ENCODE results near the gene CEP128.

The CEP128 gene

GRCh38 chr14:80491650-80492049 is 449.9 kb downstream of the CEP128 start:
- no peak overlapping the region for H3K4me3 ChIP-seq (ENCODE audit: low read depth, low read length)
- DNase-seq (ENCODE audit: low read depth) = no peak
- no peak for TF ChIP-seq CTCF (IDR thresholded peaks at IDR 0.05; ENCODE audit: control insufficient read depth, extremely low read depth, insufficient read depth)

- H3K4me3 ChIP-seq (ENCODE audit: low read depth, low read length) = no peak overlapping the region
- TF ChIP-seq CTCF (IDR thresholded peaks at IDR 0.05; ENCODE audit: control insufficient read depth, extremely low read depth, insufficient read depth) = no peak
- DNase-seq (ENCODE audit: low read depth) = no peak
Measured at GRCh38 chr14:80491131-80491530, 450.4 kb downstream of the CEP128 start.

DNA sequence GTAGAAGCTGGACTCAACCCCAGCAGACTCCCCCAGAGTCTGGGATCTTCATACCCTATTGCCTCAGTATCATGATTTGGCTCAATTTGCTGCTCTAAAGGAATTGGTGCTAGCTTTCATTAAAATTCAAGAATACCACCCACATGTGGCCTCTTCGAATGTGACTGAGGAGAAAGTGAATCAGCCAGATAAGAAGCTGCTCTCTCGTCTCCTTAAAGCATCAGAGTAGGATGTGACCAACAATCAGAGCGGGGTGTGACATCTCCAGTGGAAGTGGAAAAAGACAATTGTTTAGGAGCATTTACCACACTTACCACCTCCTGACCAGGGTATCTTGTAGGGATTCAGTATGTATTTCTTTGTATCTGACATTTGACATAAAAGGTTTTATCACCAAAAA is 452.0 kb downstream of the CEP128 start:
- no peak for DNase-seq (ENCODE audit: low read depth)
- no peak for TF ChIP-seq CTCF (IDR thresholded peaks at IDR 0.05; ENCODE audit: control insufficient read depth, extremely low read depth, insufficient read depth)
- H3K4me3 ChIP-seq (ENCODE audit: low read depth, low read length) = no peak overlapping the region

- TF ChIP-seq CTCF (IDR thresholded peaks at IDR 0.05; ENCODE audit: control insufficient read depth, extremely low read depth, insufficient read depth) = no peak
- no peak overlapping the region for H3K4me3 ChIP-seq (ENCODE audit: low read depth, low read length)
- no peak for DNase-seq (ENCODE audit: low read depth)
Measured at GRCh38 chr14:80485764-80486163, 455.8 kb downstream of the CEP128 start.

GRCh38 chr14:80483331-80483730 is 458.2 kb downstream of the CEP128 start:
- H3K4me3 ChIP-seq (ENCODE audit: low read depth, low read length) = no peak overlapping the region
- no peak for DNase-seq (ENCODE audit: low read depth)
- TF ChIP-seq CTCF (IDR thresholded peaks at IDR 0.05; ENCODE audit: control insufficient read depth, extremely low read depth, insufficient read depth) = no peak

DNA sequence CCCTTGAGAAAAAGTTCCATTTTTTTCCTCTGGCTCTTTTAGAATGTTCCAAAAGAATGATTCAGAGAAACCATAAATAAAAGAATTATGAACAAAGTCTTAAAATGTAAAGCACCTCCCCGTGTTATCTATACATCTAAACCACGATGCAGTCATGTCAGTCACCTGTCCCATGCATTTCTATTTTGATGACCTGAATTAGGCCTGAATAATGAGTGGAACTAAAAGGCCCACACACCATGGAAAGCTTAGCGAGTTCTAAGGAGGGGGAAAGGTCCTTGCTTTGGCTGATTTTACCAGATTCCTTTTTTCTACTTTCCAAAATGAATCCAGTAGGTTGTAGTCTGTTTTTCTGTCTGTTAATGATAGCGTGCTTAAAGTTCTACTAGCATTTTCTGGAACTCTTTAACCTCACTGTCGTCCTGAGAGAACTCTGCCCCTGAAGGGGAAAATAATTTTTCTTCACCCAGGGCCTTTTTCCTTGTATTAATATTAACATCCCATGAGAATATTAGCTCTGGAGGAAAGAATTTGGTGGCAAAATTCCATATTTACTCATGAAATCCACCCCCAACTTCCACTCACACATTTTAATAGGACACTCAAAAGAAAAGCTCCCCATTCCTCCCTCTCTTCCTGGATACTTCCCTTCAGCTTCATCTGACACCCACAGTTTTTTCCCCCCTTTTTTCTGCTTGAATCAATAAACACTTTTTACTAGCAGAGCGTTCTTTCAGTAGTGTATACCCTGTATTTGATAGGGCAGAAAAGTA is 464.0 kb downstream of the CEP128 start:
- H3K4me3 ChIP-seq (ENCODE audit: low read depth, low read length) = no peak overlapping the region
- DNase-seq (ENCODE audit: low read depth) = no peak

More for the DNA sequence above, 464.0 kb downstream of the CEP128 start:
- TF ChIP-seq CTCF (IDR thresholded peaks at IDR 0.05; ENCODE audit: control insufficient read depth, extremely low read depth, insufficient read depth) = no peak

All from LNCaP clone FGC (cell line).